B cell (primary cell): ENCODE results near the gene OLFM3. TPM values are rescaled to one million over a fixed set of nuclear protein-coding genes. Genes with fewer than 3 reads are reported as not detected.

Experiments
- ATAC-seq: fragments of 200-7000 bp; cut with Tn5 transposase; one replicate; pipeline ENCODE4 v1.10.0; 2021; ENCODE audit warnings: low read depth, mild to moderate bottlenecking, moderate number of reproducible peaks, moderate library complexity
- CTCF ChIA-PET: fragments of 350-600 bp; sonication (Branson Sonifier 250); formaldehyde crosslinking; loops from one replicate; lab custom pipeline; 2021; ENCODE audit warnings: antibody characterized with exemption, inconsistent platforms; lab: Charles Lee
- POLR2A ChIA-PET: fragments of 350-600 bp; sonication (Branson Sonifier 250); formaldehyde crosslinking; loops from one replicate; lab custom pipeline; 2021; ENCODE audit warnings: antibody characterized with exemption; lab: Charles Lee
- DNase-seq: peaks from one replicate; pipeline ENCODE4 v3.0.0; 2013
- H2AFZ ChIP-seq: 2 replicates; pipeline ENCODE4 v1.6.1; 2012; ENCODE audit warnings: mild to moderate bottlenecking, low read depth, low read length; ENCODE audit not compliant: insufficient read depth, poor library complexity, severe bottlenecking
- H3K27ac ChIP-seq, 2 donors: 1 replicate in 1 of 2; 2 replicates in 1 of 2; pipeline ENCODE4 v1.5.1; 2012 to 2013; ENCODE audit warnings: low read length in 2 of 2, mild to moderate bottlenecking in 2 of 2, moderate library complexity in 1 of 2
- H3K27me3 ChIP-seq, 4 experiments: fragments of 200-600 bp in 1 of 4; sonication (generic) in 1 of 4; replicated peaks in 1 of 4; 1 replicate in 2 of 4; 2 replicates in 2 of 4; pipeline versions ENCODE4 v1.6.1 to v1.7.0; 2013 to 2016; ENCODE audit warnings: low read length in 3 of 4, mild to moderate bottlenecking in 2 of 4, mixed read lengths in 1 of 4, moderate library complexity in 1 of 4; ENCODE audit not compliant: insufficient read depth in 4 of 4, control insufficient read depth in 3 of 4; ENCODE audit errors: control extremely low read depth in 1 of 4
- H3K36me3 ChIP-seq, 2 experiments: replicated peaks in 1 of 2; 1 replicate in 1 of 2; 2 replicates in 1 of 2; pipeline versions ENCODE4 v1.6.1 to v1.7.1; 2013; ENCODE audit warnings: low read length in 1 of 2; ENCODE audit not compliant: insufficient read depth in 2 of 2, control insufficient read depth in 1 of 2; ENCODE audit errors: control extremely low read depth in 1 of 2, extremely low read depth in 1 of 2
- H3K4me1 ChIP-seq, 2 donors: fragments of 200-600 bp in 1 of 2; sonication (generic) in 1 of 2; 1 replicate in 1 of 2; 2 replicates in 1 of 2; pipeline versions ENCODE4 v1.5.1 to v1.6.1; 2013 to 2017; ENCODE audit warnings: low read length in 2 of 2; ENCODE audit not compliant: control insufficient read depth in 2 of 2, insufficient read depth in 2 of 2
- H3K4me2 ChIP-seq: replicated peaks from 2 replicates; pipeline ENCODE3; 2012; ENCODE audit warnings: mild to moderate bottlenecking, low read depth, low read length; ENCODE audit not compliant: poor library complexity, severe bottlenecking
- H3K4me3 ChIP-seq, 5 experiments: fragments of 200-600 bp in 1 of 5; sonication (generic) in 1 of 5; 1 replicate in 3 of 5; 2 replicates in 2 of 5; pipeline versions ENCODE4 v1.5.1 to v1.7.0; 2011 to 2016; ENCODE audit warnings: low read length in 4 of 5, mild to moderate bottlenecking in 4 of 5, low read depth in 2 of 5, control low read depth in 1 of 5, moderate library complexity in 1 of 5; ENCODE audit not compliant: insufficient read depth in 1 of 5; ENCODE audit errors: control extremely low read depth in 1 of 5, extremely low read depth in 1 of 5
- H3K79me2 ChIP-seq: fragments of 200-600 bp; sonication (generic); one replicate; pipeline ENCODE4 v1.6.0; 2016; ENCODE audit warnings: low read length; ENCODE audit not compliant: control insufficient read depth, insufficient read depth
- H3K9ac ChIP-seq: fragments of 200-600 bp; sonication (generic); 2 replicates; pipeline ENCODE4 v1.6.1; 2017; ENCODE audit warnings: mild to moderate bottlenecking, low read length, moderate library complexity
- H3K9me3 ChIP-seq, 3 donors: one replicate each; pipeline versions ENCODE4 v1.6.1 to v1.7.1; 2013; ENCODE audit warnings: low read length in 2 of 3; ENCODE audit not compliant: control insufficient read depth in 2 of 3, insufficient read depth in 1 of 3; ENCODE audit errors: control extremely low read depth in 1 of 3
- H4K20me1 ChIP-seq: 2 replicates; pipeline ENCODE4 v1.6.0; 2012; ENCODE audit warnings: mild to moderate bottlenecking, low read length; ENCODE audit not compliant: insufficient read depth, control insufficient read depth, poor library complexity, severe bottlenecking
- H3K27ac Mint-ChIP-seq: one replicate; pipeline ENCODE4 v1.8.0; 2021; ENCODE audit warnings: mixed read lengths
- H3K27me3 Mint-ChIP-seq: one replicate; pipeline ENCODE4 v1.8.0; 2021; ENCODE audit warnings: mixed read lengths
- H3K4me1 Mint-ChIP-seq: one replicate; pipeline ENCODE4 v1.8.0; 2021; ENCODE audit warnings: mixed read lengths
- H3K4me3 Mint-ChIP-seq: one replicate; pipeline ENCODE4 v1.8.0; 2021; ENCODE audit warnings: mixed read lengths
- H3K9me3 Mint-ChIP-seq: one replicate; pipeline ENCODE4 v1.8.0; 2022; ENCODE audit warnings: mixed read lengths; ENCODE audit not compliant: insufficient read depth
- EZH2 ChIP-seq: IDR thresholded peaks from 2 replicates; pipeline ENCODE4 v1.6.1; 2012; ENCODE audit warnings: borderline replicate concordance, low read depth, mild to moderate bottlenecking, moderate library complexity, low read length; ENCODE audit not compliant: insufficient read depth, poor library complexity, severe bottlenecking
- WGBS: methylation state at CpG from one replicate; pipeline ENCODE4 v1.1.5; 2013; ENCODE audit warnings: missing lambda C conversion rate; ENCODE audit not compliant: insufficient coverage; 5-methylcytosine and 5-hydroxymethylcytosine counted together
- intact Hi-C: fragments of 100-400 bp; cut with micrococcal nuclease; formaldehyde crosslinking; loops from one replicate; pipeline ENCODE4 v1.10.0; 2022
- polyA plus RNA-seq: library from polyadenylated mRNA; depleted of rRNA; stranded (reverse); fragments of >200 nt; gene quantifications from 2 replicates; pipeline ENCODE4 v1.2.3, GENCODE V29; 2012
- total RNA-seq, 2 donors: library from RNA; stranded (reverse); fragments of 120-200 nt in 1 of 2; gene quantifications; 1 replicate in 1 of 2; 2 replicates in 1 of 2; pipeline versions ENCODE4 v1.2.3 to v1.2.4, GENCODE V29; 2013 to 2022
- TF ChIP-seq, protein P1 (sequence below): fragments of 200-600 bp; IDR thresholded peaks from one replicate; pipeline ENCODE4 v1.8.0; 2022; ENCODE audit warnings: antibody characterized with exemption, mild to moderate bottlenecking

Gene OLFM3
- total and polyA plus RNA-seq, 2 donors (not counting 1 experiment from before 2014, with no cell fraction given), result not detected

DNA sequence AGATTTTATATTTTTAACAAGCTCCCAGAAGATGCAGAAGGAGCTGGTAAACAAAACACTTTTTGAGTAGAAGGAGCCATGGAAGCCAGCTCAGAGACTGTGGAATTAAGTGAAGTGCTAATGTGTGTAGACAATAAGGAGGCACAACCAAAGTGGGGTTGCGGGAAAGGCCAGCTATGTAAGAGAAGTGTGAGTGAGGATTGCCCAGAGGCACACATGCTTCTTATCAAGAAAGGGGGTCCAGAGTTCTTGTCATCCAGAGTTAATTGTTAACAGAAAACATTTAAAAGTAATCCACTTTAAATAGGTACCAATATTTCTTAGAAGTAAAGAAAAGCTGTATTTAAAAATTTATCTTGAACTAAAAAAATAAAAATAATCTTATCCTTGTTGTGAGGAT is 136.8 kb downstream of the OLFM3 start:
- Histone ChIP-seq H3K9ac (no peak overlapping the region), H3K4me3 (no peak overlapping the region), H3K27me3 (no peaks in the 10 kb centered on the region), H3K79me2 (no peaks in the 10 kb centered on the region), H3K4me2 (no peak overlapping the region), H3K27ac (no peak overlapping the region), H2AFZ (no peak overlapping the region), H3K36me3 (no peaks in the 10 kb centered on the region), H3K4me1 (no peaks in the 10 kb centered on the region), H3K9me3 (no peaks in the 10 kb centered on the region), H4K20me1 (no peaks in the 10 kb centered on the region)
- CTCF ChIA-PET, result no interaction called here
- no peak for ATAC-seq
- Mint-ChIP-seq H3K27me3 (no peaks in the 10 kb centered on the region), H3K4me1 (no peaks in the 10 kb centered on the region), H3K4me3 (no peak overlapping the region), H3K27ac (no peak overlapping the region), H3K9me3 (no peaks in the 10 kb centered on the region)
- POLR2A ChIA-PET, result no interaction called here
- no peak for TF ChIP-seq EZH2
- DNase-seq, result no peak
- 100% methylated on average over 1 of the region's 1 CpG for WGBS
- intact Hi-C loops, result no loop called here

DNA sequence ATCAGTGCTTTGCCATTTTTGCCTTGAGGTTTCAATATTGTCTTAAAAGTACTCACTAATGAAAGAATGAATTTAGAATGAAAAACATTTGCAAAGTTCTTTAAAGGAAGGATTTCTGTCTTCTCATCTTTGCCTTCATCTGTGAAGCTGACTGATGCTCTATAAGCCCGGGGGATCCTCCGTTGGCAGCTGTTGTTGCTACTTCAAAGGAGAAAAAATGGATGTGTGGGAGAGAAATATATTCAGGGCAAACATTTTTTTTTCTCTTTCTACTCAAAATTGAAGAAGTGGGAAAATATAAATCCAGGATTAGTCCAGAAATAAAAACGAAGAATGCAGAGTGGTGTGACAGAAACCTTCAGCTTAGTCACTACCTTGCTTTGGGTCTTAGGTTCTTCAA is 142.5 kb downstream of the OLFM3 start:
- WGBS, result no CpG with 5 or more reads among the region's 3 CpGs
- no peak for ATAC-seq
- no peaks in the 10 kb centered on the region for H3K79me2 ChIP-seq
- H2AFZ ChIP-seq, result no peak overlapping the region
- TF ChIP-seq, protein P1, sequence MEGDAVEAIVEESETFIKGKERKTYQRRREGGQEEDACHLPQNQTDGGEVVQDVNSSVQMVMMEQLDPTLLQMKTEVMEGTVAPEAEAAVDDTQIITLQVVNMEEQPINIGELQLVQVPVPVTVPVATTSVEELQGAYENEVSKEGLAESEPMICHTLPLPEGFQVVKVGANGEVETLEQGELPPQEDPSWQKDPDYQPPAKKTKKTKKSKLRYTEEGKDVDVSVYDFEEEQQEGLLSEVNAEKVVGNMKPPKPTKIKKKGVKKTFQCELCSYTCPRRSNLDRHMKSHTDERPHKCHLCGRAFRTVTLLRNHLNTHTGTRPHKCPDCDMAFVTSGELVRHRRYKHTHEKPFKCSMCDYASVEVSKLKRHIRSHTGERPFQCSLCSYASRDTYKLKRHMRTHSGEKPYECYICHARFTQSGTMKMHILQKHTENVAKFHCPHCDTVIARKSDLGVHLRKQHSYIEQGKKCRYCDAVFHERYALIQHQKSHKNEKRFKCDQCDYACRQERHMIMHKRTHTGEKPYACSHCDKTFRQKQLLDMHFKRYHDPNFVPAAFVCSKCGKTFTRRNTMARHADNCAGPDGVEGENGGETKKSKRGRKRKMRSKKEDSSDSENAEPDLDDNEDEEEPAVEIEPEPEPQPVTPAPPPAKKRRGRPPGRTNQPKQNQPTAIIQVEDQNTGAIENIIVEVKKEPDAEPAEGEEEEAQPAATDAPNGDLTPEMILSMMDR, result no peak
- TF ChIP-seq EZH2, result no peak
- H3K27ac ChIP-seq, result no peak overlapping the region
- DNase-seq, result no peak
- Mint-ChIP-seq H3K27me3 (no peaks in the 10 kb centered on the region), H3K4me1 (no peaks in the 10 kb centered on the region), H3K4me3 (no peak overlapping the region), H3K9me3 (no peaks in the 10 kb centered on the region), H3K27ac (no peak overlapping the region)
- H4K20me1 ChIP-seq, result no peaks in the 10 kb centered on the region
- intact Hi-C loops, result no loop called here
- no peak overlapping the region for H3K9ac ChIP-seq
- ChIA-PET CTCF (no interaction called here), POLR2A (no interaction called here)
- H3K36me3 ChIP-seq, result no peaks in the 10 kb centered on the region
- H3K9me3 ChIP-seq, result no peaks in the 10 kb centered on the region
- H3K27me3 ChIP-seq, result no peaks in the 10 kb centered on the region
- no peaks in the 10 kb centered on the region for H3K4me1 ChIP-seq
- H3K4me3 ChIP-seq, result no peak overlapping the region
- H3K4me2 ChIP-seq, result no peak overlapping the region
